DND-41 (cell line): ENCODE results near the gene TSPYL6.

Experiments used
- ATAC-seq: fragments of 200-7000 bp; cut with Tn5 transposase; 3 replicates; pipeline ENCODE4 v1.9.1; 2021; ENCODE audit warnings: low read depth; ENCODE audit not compliant: insufficient read depth
- DNase-seq: peaks from one replicate; pipeline ENCODE4 v3.0.0-alpha.2; 2020
- H2AFZ ChIP-seq: 2 replicates; pipeline ENCODE4 v1.6.0; 2012; ENCODE audit warnings: low read depth, low read length
- H3K27ac ChIP-seq: 2 replicates; pipeline ENCODE4 v1.5.1; 2012; ENCODE audit warnings: low read length, inconsistent platforms
- H3K27me3 ChIP-seq: fragments of 200-600 bp; sonication (generic); 2 replicates; pipeline ENCODE4 v1.6.0; 2012; ENCODE audit warnings: low read length, mild to moderate bottlenecking, inconsistent platforms; ENCODE audit not compliant: insufficient read depth, poor library complexity
- H3K36me3 ChIP-seq: 2 replicates; pipeline ENCODE4 v1.5.1; 2012; ENCODE audit warnings: low read length, inconsistent platforms; ENCODE audit not compliant: insufficient read depth
- H3K4me1 ChIP-seq: 2 replicates; pipeline ENCODE4 v1.5.1; 2012; ENCODE audit warnings: mild to moderate bottlenecking, low read length; ENCODE audit not compliant: insufficient read depth
- H3K4me2 ChIP-seq: 2 replicates; pipeline ENCODE4 v1.6.0; 2012; ENCODE audit warnings: mild to moderate bottlenecking, moderate library complexity, low read length, inconsistent platforms; ENCODE audit not compliant: insufficient read depth
- H3K4me3 ChIP-seq, 2 experiments: fragments of 200-600 bp in 1 of 2; shearing (Covaris generic) in 1 of 2; 2 replicates each; pipeline ENCODE4 v1.5.1; 2012 to 2016; ENCODE audit warnings: inconsistent platforms in 2 of 2, low read length in 2 of 2, mild to moderate bottlenecking in 2 of 2, low read depth in 1 of 2, moderate library complexity in 1 of 2
- H3K79me2 ChIP-seq: 2 replicates; pipeline ENCODE4 v1.6.0; 2012; ENCODE audit warnings: low read length, inconsistent platforms; ENCODE audit not compliant: insufficient read depth
- H3K9ac ChIP-seq: 2 replicates; pipeline ENCODE4 v1.6.0; 2012; ENCODE audit warnings: low read depth, mild to moderate bottlenecking, inconsistent platforms, low read length, moderate library complexity
- H3K9me3 ChIP-seq: 2 replicates; pipeline ENCODE4 v1.5.1; 2012; ENCODE audit warnings: low read length, moderate library complexity, mild to moderate bottlenecking, inconsistent platforms; ENCODE audit not compliant: insufficient read depth, severe bottlenecking
- H4K20me1 ChIP-seq: 2 replicates; pipeline ENCODE4 v1.6.0; 2012; ENCODE audit warnings: low read length; ENCODE audit not compliant: insufficient read depth
- EZH2 ChIP-seq: IDR thresholded peaks from 3 replicates; pipeline ENCODE4 v1.6.1; 2012; ENCODE audit warnings: borderline replicate concordance, low read depth, mild to moderate bottlenecking, moderate library complexity, low read length, inconsistent platforms; ENCODE audit not compliant: severe bottlenecking
- TF ChIP-seq, protein P1 (sequence below): IDR thresholded peaks from 2 replicates; pipeline ENCODE4 v1.5.1; 2012; ENCODE audit warnings: borderline replicate concordance, low read length, moderate library complexity, mild to moderate bottlenecking; ENCODE audit not compliant: poor library complexity, severe bottlenecking; ENCODE audit errors: extremely low read depth

The TSPYL6 gene

DNA sequence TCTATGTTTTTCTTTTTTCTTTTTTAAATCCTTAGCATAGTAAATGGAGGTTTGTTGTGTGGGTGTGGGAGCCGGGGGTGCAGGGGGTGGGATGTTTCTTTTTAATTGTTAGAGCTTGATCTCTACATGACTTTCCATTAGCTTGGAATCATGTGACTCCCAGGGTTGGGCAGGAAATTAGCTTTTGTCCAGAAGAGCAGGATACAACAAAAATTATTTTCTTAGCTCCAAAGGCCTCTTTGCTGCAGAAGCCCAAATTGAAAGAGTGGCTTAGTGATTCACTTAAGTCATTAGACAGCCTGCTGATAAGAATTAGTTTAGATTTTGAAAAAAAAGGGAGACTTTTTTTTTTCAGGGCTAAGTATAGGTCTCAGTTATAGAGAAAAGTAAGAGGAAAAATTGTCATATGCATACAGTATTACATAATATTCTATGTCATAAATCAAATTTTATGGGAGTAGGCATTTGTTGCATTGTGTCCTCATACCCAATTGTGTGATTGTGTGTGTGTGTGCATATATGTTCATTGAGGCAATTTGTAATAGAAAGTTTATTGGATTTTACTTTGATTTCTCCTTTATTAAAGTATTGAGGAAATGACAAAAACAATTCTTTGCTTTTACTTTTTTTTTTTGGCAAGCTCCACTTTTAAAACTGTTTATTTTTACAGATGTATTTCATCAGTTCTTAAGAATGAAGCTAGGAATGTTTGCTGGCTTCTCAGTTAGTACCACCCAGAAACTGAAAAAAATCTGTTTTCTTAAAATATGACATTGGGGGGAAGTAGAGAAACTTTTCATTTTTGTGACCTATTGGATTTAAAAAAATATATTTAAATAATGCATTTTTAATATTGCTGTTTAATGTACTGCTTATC lies 47.4 kb downstream of the TSPYL6 start:
- Histone ChIP-seq H3K9ac (no peak overlapping the region), H3K4me3 (no peak overlapping the region), H3K27ac (no peak overlapping the region), H2AFZ (no peak overlapping the region), H3K4me1 (no peaks in the 10 kb centered on the region), H3K36me3 (no peaks in the 10 kb centered on the region), H4K20me1 (no peaks in the 10 kb centered on the region), H3K79me2 (no peaks in the 10 kb centered on the region), H3K9me3 (no peaks in the 10 kb centered on the region), H3K4me2 (no peak overlapping the region), H3K27me3 (no peaks in the 10 kb centered on the region)
- ATAC-seq (no peak), DNase-seq (no peak)
- TF ChIP-seq EZH2: no peak
- TF ChIP-seq, protein P1, sequence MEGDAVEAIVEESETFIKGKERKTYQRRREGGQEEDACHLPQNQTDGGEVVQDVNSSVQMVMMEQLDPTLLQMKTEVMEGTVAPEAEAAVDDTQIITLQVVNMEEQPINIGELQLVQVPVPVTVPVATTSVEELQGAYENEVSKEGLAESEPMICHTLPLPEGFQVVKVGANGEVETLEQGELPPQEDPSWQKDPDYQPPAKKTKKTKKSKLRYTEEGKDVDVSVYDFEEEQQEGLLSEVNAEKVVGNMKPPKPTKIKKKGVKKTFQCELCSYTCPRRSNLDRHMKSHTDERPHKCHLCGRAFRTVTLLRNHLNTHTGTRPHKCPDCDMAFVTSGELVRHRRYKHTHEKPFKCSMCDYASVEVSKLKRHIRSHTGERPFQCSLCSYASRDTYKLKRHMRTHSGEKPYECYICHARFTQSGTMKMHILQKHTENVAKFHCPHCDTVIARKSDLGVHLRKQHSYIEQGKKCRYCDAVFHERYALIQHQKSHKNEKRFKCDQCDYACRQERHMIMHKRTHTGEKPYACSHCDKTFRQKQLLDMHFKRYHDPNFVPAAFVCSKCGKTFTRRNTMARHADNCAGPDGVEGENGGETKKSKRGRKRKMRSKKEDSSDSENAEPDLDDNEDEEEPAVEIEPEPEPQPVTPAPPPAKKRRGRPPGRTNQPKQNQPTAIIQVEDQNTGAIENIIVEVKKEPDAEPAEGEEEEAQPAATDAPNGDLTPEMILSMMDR: no peak

DNA sequence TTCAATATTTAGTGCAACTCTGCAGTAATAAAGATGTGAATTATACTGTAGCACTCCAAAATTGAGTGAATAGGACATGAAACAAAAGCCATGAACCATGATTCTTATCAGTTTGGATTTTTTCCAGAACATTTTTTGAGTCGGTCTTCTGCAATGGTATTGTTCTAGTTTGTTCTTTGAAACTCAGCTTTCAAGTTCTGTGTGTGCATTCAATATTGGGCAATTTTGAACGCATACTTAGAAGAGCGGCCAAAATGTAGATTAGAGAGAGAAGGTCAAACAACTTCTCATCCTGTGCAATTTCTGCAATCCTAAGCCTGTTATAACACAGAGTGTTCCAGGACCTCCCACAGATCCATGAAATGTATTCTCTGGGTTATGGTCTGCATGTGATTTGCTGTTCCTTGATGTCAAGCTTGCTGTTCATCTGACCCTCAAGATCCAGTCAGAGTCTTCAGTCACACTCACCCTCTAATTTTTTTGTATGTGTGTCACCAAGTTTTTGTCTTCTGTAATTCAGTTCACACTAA lies 48.3 kb downstream of the TSPYL6 start:
- no peaks in the 10 kb centered on the region for H3K27me3 ChIP-seq
- H4K20me1 ChIP-seq: no peaks in the 10 kb centered on the region
- DNase-seq: no peak
- H3K27ac ChIP-seq: no peak overlapping the region
- no peak overlapping the region for H3K4me2 ChIP-seq
- H3K4me3 ChIP-seq: no peak overlapping the region
- H2AFZ ChIP-seq: no peak overlapping the region
- no peaks in the 10 kb centered on the region for H3K36me3 ChIP-seq
- H3K9me3 ChIP-seq: no peaks in the 10 kb centered on the region
- TF ChIP-seq, protein P1: no peak
- TF ChIP-seq EZH2: no peak
- no peaks in the 10 kb centered on the region for H3K79me2 ChIP-seq
- no peaks in the 10 kb centered on the region for H3K4me1 ChIP-seq
- ATAC-seq: no peak
- H3K9ac ChIP-seq: no peak overlapping the region

DNA sequence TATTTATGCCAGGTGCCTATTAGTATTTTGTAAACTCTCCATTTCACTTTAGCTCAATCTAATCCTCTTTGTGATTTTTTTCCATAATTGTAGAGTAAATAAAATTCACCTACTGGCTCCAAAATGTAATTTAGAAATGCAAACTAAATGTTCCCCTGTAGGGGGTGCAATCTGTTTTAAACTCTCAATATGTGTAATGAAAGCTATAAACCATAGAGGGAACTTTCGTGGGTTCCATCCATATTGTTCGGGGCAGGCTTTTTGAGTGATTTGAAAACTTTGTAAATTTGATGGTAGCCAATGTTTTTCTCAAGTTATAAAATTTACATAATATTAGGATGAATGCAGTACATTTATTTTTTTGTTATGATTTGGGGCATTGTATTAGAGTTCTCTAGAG lies 49.4 kb downstream of the TSPYL6 start:
- DNase-seq: no peak

More for the DNA sequence above, 49.4 kb downstream of the TSPYL6 start:
- no peaks in the 10 kb centered on the region for H4K20me1 ChIP-seq
- no peak overlapping the region for H3K9ac ChIP-seq
- H3K27me3 ChIP-seq: no peaks in the 10 kb centered on the region
- H3K36me3 ChIP-seq: no peaks in the 10 kb centered on the region
- no peaks in the 10 kb centered on the region for H3K79me2 ChIP-seq
- 0 out of 3 replicates have a peak, but pooled peaks have one; percentile 59 for ATAC-seq
- H3K4me3 ChIP-seq: no peak overlapping the region
- no peak overlapping the region for H3K4me2 ChIP-seq
- no peak overlapping the region for H2AFZ ChIP-seq
- H3K4me1 ChIP-seq: no peaks in the 10 kb centered on the region
- no peak overlapping the region for H3K27ac ChIP-seq
- no peak for TF ChIP-seq EZH2
- TF ChIP-seq, protein P1: peak; percentile 55
- no peaks in the 10 kb centered on the region for H3K9me3 ChIP-seq
